Transverse colon (tissue), 3 donors: ENCODE results near the gene SYT1.

Experiments
- EP300 ChIP-seq: sonication (generic); formaldehyde crosslinking; IDR thresholded peaks from one replicate; pipeline ENCODE4 v1.6.1; 2017; ENCODE audit warnings: antibody characterized with exemption, low read depth
- TF ChIP-seq, protein P1 (sequence below), 5 experiments: fragments of 200-600 bp in 3 of 5; fragments of 450-650 bp in 2 of 5; sonication (generic) in 3 of 5; IDR thresholded peaks; 1 replicate in 2 of 5; 2 replicates in 3 of 5; pipeline ENCODE4 v1.5.1; 2016 to 2017; ENCODE audit warnings: antibody characterized with exemption in 5 of 5, inconsistent platforms in 3 of 5, mild to moderate bottlenecking in 2 of 5, moderate library complexity in 1 of 5

DNA sequence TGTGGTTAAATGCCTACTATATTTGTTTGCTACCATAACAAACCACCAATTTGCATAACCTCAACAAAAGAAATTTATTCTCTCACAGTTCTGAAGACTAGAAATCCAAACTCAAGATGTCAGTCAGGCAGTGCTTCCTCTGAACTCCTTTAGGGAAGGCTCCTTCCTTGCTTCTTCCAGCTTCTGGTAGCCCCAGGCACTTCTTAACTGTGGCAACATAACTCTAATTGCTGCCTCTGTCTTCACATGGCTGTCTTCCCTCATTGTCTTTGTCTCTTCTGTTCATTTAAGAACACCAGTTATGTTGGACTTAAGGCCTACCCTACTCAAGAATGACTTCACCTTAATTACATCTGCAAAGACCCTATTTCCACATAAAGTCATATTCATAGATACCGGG is 206.9 kb downstream of the SYT1 start:
- TF ChIP-seq, protein P1, sequence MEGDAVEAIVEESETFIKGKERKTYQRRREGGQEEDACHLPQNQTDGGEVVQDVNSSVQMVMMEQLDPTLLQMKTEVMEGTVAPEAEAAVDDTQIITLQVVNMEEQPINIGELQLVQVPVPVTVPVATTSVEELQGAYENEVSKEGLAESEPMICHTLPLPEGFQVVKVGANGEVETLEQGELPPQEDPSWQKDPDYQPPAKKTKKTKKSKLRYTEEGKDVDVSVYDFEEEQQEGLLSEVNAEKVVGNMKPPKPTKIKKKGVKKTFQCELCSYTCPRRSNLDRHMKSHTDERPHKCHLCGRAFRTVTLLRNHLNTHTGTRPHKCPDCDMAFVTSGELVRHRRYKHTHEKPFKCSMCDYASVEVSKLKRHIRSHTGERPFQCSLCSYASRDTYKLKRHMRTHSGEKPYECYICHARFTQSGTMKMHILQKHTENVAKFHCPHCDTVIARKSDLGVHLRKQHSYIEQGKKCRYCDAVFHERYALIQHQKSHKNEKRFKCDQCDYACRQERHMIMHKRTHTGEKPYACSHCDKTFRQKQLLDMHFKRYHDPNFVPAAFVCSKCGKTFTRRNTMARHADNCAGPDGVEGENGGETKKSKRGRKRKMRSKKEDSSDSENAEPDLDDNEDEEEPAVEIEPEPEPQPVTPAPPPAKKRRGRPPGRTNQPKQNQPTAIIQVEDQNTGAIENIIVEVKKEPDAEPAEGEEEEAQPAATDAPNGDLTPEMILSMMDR (IDR thresholded peaks at IDR 0.05), result no peak
- no peak for TF ChIP-seq EP300
